Breast epithelium (tissue), 3 donors: ENCODE data around the gene C6orf89.

ENCODE experiments used
- CTCF ChIP-seq, 3 donors: fragments of 450-650 bp; IDR thresholded peaks; one replicate each; pipeline ENCODE4 v1.5.1; 2016 to 2017; ENCODE audit warnings: antibody characterized with exemption in 3 of 3, mild to moderate bottlenecking in 3 of 3, moderate library complexity in 3 of 3
- POLR2AphosphoS5 ChIP-seq, 3 donors: sonication (generic); formaldehyde crosslinking; IDR thresholded peaks; one replicate each; pipeline ENCODE4 v1.6.1; 2017; ENCODE audit warnings: antibody characterized with exemption in 3 of 3

GRCh38 chr6:36920546-36920945 lies 34.8 kb downstream of the C6orf89 start:
- TF ChIP-seq CTCF (IDR thresholded peaks at IDR 0.05) (no peak), POLR2AphosphoS5 (IDR thresholded peaks at IDR 0.05) (no peak)
